IMR-90 (cell line): ENCODE results near the gene NOS1AP. TPM values are rescaled to one million over a fixed set of nuclear protein-coding genes. Genes with fewer than 3 reads are reported as not detected.

Source experiments
- ATAC-seq: fragments of 200-7000 bp; cut with Tn5 transposase; 2 replicates; pipeline ENCODE4 v1.9.1; 2020; ENCODE audit warnings: low read depth, mild to moderate bottlenecking, moderate library complexity
- BruUV-seq: library from RNA; stranded (reverse); fragments of 400-500 nt; replicated peaks from 2 replicates; lab custom pipeline; 2021; lab: Mats Ljungman, UMichigan
- CTCF ChIA-PET: fragments of 300-600 bp; formaldehyde crosslinking; extraction: SDS; loops from one replicate; lab custom pipeline; 2021; ENCODE audit warnings: antibody characterized with exemption; lab: Yijun Ruan, JAX
- POLR2A ChIA-PET: fragments of 300-600 bp; sonication (Branson Sonifier 250); formaldehyde crosslinking; loops from one replicate; lab custom pipeline; 2022; ENCODE audit warnings: antibody characterized with exemption; ENCODE audit not compliant: unreplicated experiment; lab: Charles Lee
- DNase-seq: peaks from one replicate; pipeline ENCODE4 v3.0.0; 2013
- H2AFZ ChIP-seq: replicated peaks from 2 replicates; pipeline ENCODE3; 2013; ENCODE audit warnings: low read length, mild to moderate bottlenecking; ENCODE audit not compliant: poor library complexity
- H2AK5ac ChIP-seq: 2 replicates; pipeline ENCODE4 v1.6.1; 2013; ENCODE audit warnings: low read depth, low read length, inconsistent platforms
- H2AK9ac ChIP-seq: replicated peaks from 2 replicates; pipeline ENCODE3; 2013; ENCODE audit warnings: mild to moderate bottlenecking, low read depth, low read length, moderate library complexity; ENCODE audit not compliant: poor library complexity
- H2BK120ac ChIP-seq: 2 replicates; pipeline ENCODE4 v1.6.1; 2013; ENCODE audit warnings: low read depth, low read length, inconsistent platforms
- H2BK15ac ChIP-seq: 3 replicates; pipeline ENCODE4 v1.6.1; 2013; ENCODE audit warnings: low read depth, low read length, inconsistent platforms
- H2BK20ac ChIP-seq: 2 replicates; pipeline ENCODE4 v1.6.1; 2013; ENCODE audit warnings: low read depth, mild to moderate bottlenecking, inconsistent platforms, low read length, moderate library complexity
- H2BK5ac ChIP-seq: 2 replicates; pipeline ENCODE4 v1.6.1; 2013; ENCODE audit warnings: mild to moderate bottlenecking, low read depth, low read length, inconsistent platforms; ENCODE audit not compliant: poor library complexity, severe bottlenecking
- H3K14ac ChIP-seq: replicated peaks from 2 replicates; pipeline ENCODE4 v1.6.1; 2013; ENCODE audit warnings: low read depth, low read length, inconsistent platforms
- H3K18ac ChIP-seq: 2 replicates; pipeline ENCODE4 v1.6.1; 2013; ENCODE audit warnings: low read depth, low read length, control low read depth
- H3K23ac ChIP-seq: 2 replicates; pipeline ENCODE4 v1.6.1; 2013; ENCODE audit warnings: low read depth, low read length, inconsistent platforms
- H3K27ac ChIP-seq: 2 replicates; pipeline ENCODE4 v1.5.1; 2013; ENCODE audit warnings: mild to moderate bottlenecking, control low read depth, low read length; ENCODE audit not compliant: insufficient read depth
- H3K27me3 ChIP-seq: 2 replicates; pipeline ENCODE4 v1.6.1; 2013; ENCODE audit warnings: low read length; ENCODE audit not compliant: control insufficient read depth, insufficient read depth
- H3K36me3 ChIP-seq: 2 replicates; pipeline ENCODE4 v1.6.1; 2013; ENCODE audit warnings: low read length, mixed read lengths; ENCODE audit not compliant: control insufficient read depth, insufficient read depth
- H3K4ac ChIP-seq: 2 replicates; pipeline ENCODE4 v1.6.1; 2013; ENCODE audit warnings: low read depth, low read length, inconsistent platforms
- H3K4me1 ChIP-seq: 2 replicates; pipeline ENCODE4 v1.6.1; 2013; ENCODE audit warnings: low read length, mixed read lengths; ENCODE audit not compliant: control insufficient read depth, insufficient read depth
- H3K4me2 ChIP-seq: 2 replicates; pipeline ENCODE4 v1.6.1; 2013; ENCODE audit warnings: low read depth, mild to moderate bottlenecking, control low read depth, low read length, moderate library complexity
- H3K4me3 ChIP-seq: 2 replicates; pipeline ENCODE4 v1.5.1; 2013; ENCODE audit warnings: low read depth, mild to moderate bottlenecking, control low read depth, low read length, moderate library complexity; ENCODE audit not compliant: insufficient read depth
- H3K56ac ChIP-seq: 2 replicates; pipeline ENCODE4 v1.6.1; 2013; ENCODE audit warnings: low read length, inconsistent platforms; ENCODE audit not compliant: insufficient read depth; ENCODE audit errors: extremely low read depth
- H3K79me1 ChIP-seq, 2 experiments: 2 replicates each; pipeline ENCODE4 v1.6.1; 2013; ENCODE audit warnings: low read length in 2 of 2, inconsistent platforms in 1 of 2, low read depth in 1 of 2
- H3K9ac ChIP-seq: 2 replicates; pipeline ENCODE4 v1.6.1; 2013; ENCODE audit warnings: low read depth, low read length, control low read depth
- H3K9me1 ChIP-seq: 2 replicates; pipeline ENCODE4 v1.6.1; 2013; ENCODE audit warnings: low read length, inconsistent platforms; ENCODE audit not compliant: insufficient read depth
- H3K9me3 ChIP-seq: 2 replicates; pipeline ENCODE4 v1.6.1; 2013; ENCODE audit warnings: low read length; ENCODE audit not compliant: control insufficient read depth, insufficient read depth
- H4K20me1 ChIP-seq: 2 replicates; pipeline ENCODE4 v1.6.1; 2013; ENCODE audit warnings: low read length, inconsistent platforms; ENCODE audit not compliant: insufficient read depth
- H4K5ac ChIP-seq: 2 replicates; pipeline ENCODE4 v1.6.1; 2013; ENCODE audit warnings: mild to moderate bottlenecking, low read depth, low read length, control low read depth
- H4K8ac ChIP-seq, 2 experiments: 2 replicates each; pipeline ENCODE4 v1.6.1; 2013; ENCODE audit warnings: low read depth in 2 of 2, low read length in 2 of 2, control low read depth in 1 of 2, inconsistent platforms in 1 of 2
- H4K91ac ChIP-seq: 2 replicates; pipeline ENCODE4 v1.6.1; 2013; ENCODE audit warnings: low read depth, low read length, inconsistent platforms; ENCODE audit not compliant: insufficient read depth
- BHLHE40 ChIP-seq: fragments of 150-350 bp; IDR thresholded peaks from 2 replicates; pipeline ENCODE4 v1.6.1; 2016; ENCODE audit warnings: mild to moderate bottlenecking, low read depth, low read length
- CEBPB ChIP-seq: IDR thresholded peaks from 2 replicates; pipeline ENCODE4 v1.6.1; 2012; ENCODE audit warnings: low read depth, low read length, improper control_type of control experiment
- CHD1 ChIP-seq: IDR thresholded peaks from 2 replicates; pipeline ENCODE4 v1.6.1; 2012; ENCODE audit warnings: low read depth, low read length, improper control_type of control experiment
- ELK1 ChIP-seq: fragments of 150-350 bp; IDR thresholded peaks from 2 replicates; pipeline ENCODE4 v1.6.1; 2016; ENCODE audit warnings: low read depth, mild to moderate bottlenecking, low read length, moderate library complexity, borderline replicate concordance
- FOS ChIP-seq: fragments of 150-350 bp; IDR thresholded peaks from 2 replicates; pipeline ENCODE4 v1.6.1; 2016; ENCODE audit warnings: low read depth, low read length
- MAFK ChIP-seq: IDR thresholded peaks from 2 replicates; pipeline ENCODE4 v1.6.1; 2012; ENCODE audit warnings: low read depth, low read length, improper control_type of control experiment
- MAZ ChIP-seq: IDR thresholded peaks from 2 replicates; pipeline ENCODE4 v1.6.1; 2012; ENCODE audit warnings: low read depth, mild to moderate bottlenecking, low read length, improper control_type of control experiment, moderate library complexity, borderline replicate concordance
- MXI1 ChIP-seq: IDR thresholded peaks from 2 replicates; pipeline ENCODE4 v1.6.1; 2012; ENCODE audit warnings: low read depth, mild to moderate bottlenecking, low read length, moderate library complexity, borderline replicate concordance
- NFE2L2 ChIP-seq: fragments of 150-350 bp; IDR thresholded peaks from 2 replicates; pipeline ENCODE4 v1.6.1; 2016; ENCODE audit warnings: low read depth, mild to moderate bottlenecking, low read length
- POLR2A ChIP-seq: IDR thresholded peaks from 2 replicates; pipeline ENCODE4 v1.6.1; 2012; ENCODE audit warnings: mild to moderate bottlenecking, low read depth, low read length
- RAD21 ChIP-seq: IDR thresholded peaks from 2 replicates; pipeline ENCODE4 v1.6.1; 2012; ENCODE audit warnings: low read length, improper control_type of control experiment
- RFX5 ChIP-seq: IDR thresholded peaks from 2 replicates; pipeline ENCODE4 v1.8.0; 2012; ENCODE audit warnings: low read depth, mild to moderate bottlenecking, low read length, moderate library complexity
- SMC3 ChIP-seq: fragments of 150-350 bp; IDR thresholded peaks from 2 replicates; pipeline ENCODE4 v1.6.1; 2016; ENCODE audit warnings: low read depth, mild to moderate bottlenecking, antibody characterized with exemption, low read length, moderate library complexity
- WGBS, 2 experiments: methylation state at CpG; one replicate each; pipeline versions ENCODE4 v1.1.5 to v1.1.7; 2013; ENCODE audit warnings: missing lambda C conversion rate in 2 of 2; ENCODE audit not compliant: insufficient read length in 1 of 2; ENCODE audit errors: extremely low coverage in 2 of 2; 5-methylcytosine and 5-hydroxymethylcytosine counted together
- dilution Hi-C: fragments of 300-500 bp; cut with HindIII; formaldehyde crosslinking; loops from one replicate; pipeline ENCODE4 v1.14.3; 2018; ENCODE audit warnings: low sequenced_read_pairs; ENCODE audit not compliant: unreplicated experiment
- in situ Hi-C: fragments of 300-500 bp; cut with MboI; formaldehyde crosslinking; loops from 3 replicates; pipeline ENCODE4 v1.14.3; 2019; ENCODE audit warnings: low sequenced_read_pairs, inconsistent platforms, mixed read lengths
- intact Hi-C: fragments of 100-400 bp; cut with micrococcal nuclease; formaldehyde crosslinking; loops from 2 replicates; pipeline ENCODE4 v1.10.0; 2022
- polyA plus RNA-seq, 3 experiments: library from polyadenylated mRNA; depleted of rRNA; stranded (reverse); fragments of >200 nt; gene quantifications; 2 replicates each; pipeline ENCODE4 v1.2.3, GENCODE V29; 2012; ENCODE audit warnings: low replicate concordance in 1 of 3
- total RNA-seq: library from RNA; depleted of rRNA; stranded (reverse); fragments of >200 nt; gene quantifications from 2 replicates; pipeline ENCODE4 v1.2.3, GENCODE V29; 2012
- TF ChIP-seq, protein P1 (sequence below): fragments of 150-350 bp; IDR thresholded peaks from 2 replicates; pipeline ENCODE4 v1.6.1; 2017; ENCODE audit warnings: mild to moderate bottlenecking, antibody characterized with exemption, low read length, low read depth
- TF ChIP-seq, protein P2 (sequence below): conservative IDR thresholded peaks from 2 replicates; pipeline ENCODE4 v1.5.1; 2012; ENCODE audit warnings: mild to moderate bottlenecking, low read depth, low read length, improper control_type of control experiment

Gene NOS1AP
- total and polyA plus RNA-seq, 2 of the 4 experiments (the other 2 are of a cell fraction) = 0.18 to 0.19 TPM

- H2BK5ac ChIP-seq = no peak overlapping the region
- no peak overlapping the region for H3K23ac ChIP-seq
- TF ChIP-seq CEBPB (no peak), MXI1 (no peak), BHLHE40 (no peak), SMC3 (no peak), CHD1 (no peak), ELK1 (no peak), POLR2A (no peak), FOS (no peak), NFE2L2 (no peak), MAFK (no peak), MAZ (no peak), RFX5 (no peak), RAD21 (no peak)
- TF ChIP-seq, protein P1, sequence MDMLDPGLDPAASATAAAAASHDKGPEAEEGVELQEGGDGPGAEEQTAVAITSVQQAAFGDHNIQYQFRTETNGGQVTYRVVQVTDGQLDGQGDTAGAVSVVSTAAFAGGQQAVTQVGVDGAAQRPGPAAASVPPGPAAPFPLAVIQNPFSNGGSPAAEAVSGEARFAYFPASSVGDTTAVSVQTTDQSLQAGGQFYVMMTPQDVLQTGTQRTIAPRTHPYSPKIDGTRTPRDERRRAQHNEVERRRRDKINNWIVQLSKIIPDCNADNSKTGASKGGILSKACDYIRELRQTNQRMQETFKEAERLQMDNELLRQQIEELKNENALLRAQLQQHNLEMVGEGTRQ = no peak
- TF ChIP-seq, protein P2, sequence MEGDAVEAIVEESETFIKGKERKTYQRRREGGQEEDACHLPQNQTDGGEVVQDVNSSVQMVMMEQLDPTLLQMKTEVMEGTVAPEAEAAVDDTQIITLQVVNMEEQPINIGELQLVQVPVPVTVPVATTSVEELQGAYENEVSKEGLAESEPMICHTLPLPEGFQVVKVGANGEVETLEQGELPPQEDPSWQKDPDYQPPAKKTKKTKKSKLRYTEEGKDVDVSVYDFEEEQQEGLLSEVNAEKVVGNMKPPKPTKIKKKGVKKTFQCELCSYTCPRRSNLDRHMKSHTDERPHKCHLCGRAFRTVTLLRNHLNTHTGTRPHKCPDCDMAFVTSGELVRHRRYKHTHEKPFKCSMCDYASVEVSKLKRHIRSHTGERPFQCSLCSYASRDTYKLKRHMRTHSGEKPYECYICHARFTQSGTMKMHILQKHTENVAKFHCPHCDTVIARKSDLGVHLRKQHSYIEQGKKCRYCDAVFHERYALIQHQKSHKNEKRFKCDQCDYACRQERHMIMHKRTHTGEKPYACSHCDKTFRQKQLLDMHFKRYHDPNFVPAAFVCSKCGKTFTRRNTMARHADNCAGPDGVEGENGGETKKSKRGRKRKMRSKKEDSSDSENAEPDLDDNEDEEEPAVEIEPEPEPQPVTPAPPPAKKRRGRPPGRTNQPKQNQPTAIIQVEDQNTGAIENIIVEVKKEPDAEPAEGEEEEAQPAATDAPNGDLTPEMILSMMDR = no peak
- H3K79me1 ChIP-seq = no peaks in the 10 kb centered on the region
- H3K27ac ChIP-seq = no peak overlapping the region
- H2BK120ac ChIP-seq = no peak overlapping the region
- no peaks in the 10 kb centered on the region for H4K20me1 ChIP-seq
- H3K27me3 ChIP-seq = peaks cover 1% of the 10 kb centered on the region; the same call in 1 of the 2 replicates
- POLR2A ChIA-PET = no interaction called here
- no peak overlapping the region for H2AK5ac ChIP-seq
- DNase-seq (no peak), ATAC-seq (no peak)
- no TSS peak for BruUV-seq
- no peak overlapping the region for H4K8ac ChIP-seq
- dilution Hi-C loops (no loop called here), intact Hi-C loops (no loop called here), in situ Hi-C loops (no loop called here)
- H2AK9ac ChIP-seq = no peak overlapping the region
- H3K4me3 ChIP-seq = no peak overlapping the region
- no peak overlapping the region for H4K5ac ChIP-seq
- no peaks in the 10 kb centered on the region for H3K36me3 ChIP-seq
- CTCF ChIA-PET = no interaction called here
- no peak overlapping the region for H2BK15ac ChIP-seq
- no peak overlapping the region for H3K18ac ChIP-seq
- no peak overlapping the region for H3K4me2 ChIP-seq
- H4K91ac ChIP-seq = no peak overlapping the region
- H3K4me1 ChIP-seq = no peaks in the 10 kb centered on the region
- no peaks in the 10 kb centered on the region for H3K9me1 ChIP-seq
- no peaks in the 10 kb centered on the region for H3K9me3 ChIP-seq
- no peak overlapping the region for H3K56ac ChIP-seq
- no peak overlapping the region for H2AFZ ChIP-seq
- WGBS, 2 experiments = no CpG with 5 or more reads among the region's 2 CpGs
- H3K9ac ChIP-seq = no peak overlapping the region
- no peak overlapping the region for H3K14ac ChIP-seq
- no peak overlapping the region for H2BK20ac ChIP-seq
- H3K4ac ChIP-seq = no peak overlapping the region
These were observed 116.9 kb downstream of the NOS1AP start for GRCh38 chr1:162186406-162186805.
